Psoas muscle (tissue), 8 donors: ENCODE results near the gene ANAPC5. TPM values are rescaled to one million over a fixed set of nuclear protein-coding genes. Genes with fewer than 3 reads are reported as not detected.
"Not testable (repeated sequence)": the region's sequence is repeated elsewhere in the genome, so short reads cannot be mapped to it uniquely, and the experiment has no call there.

ENCODE experiments used
- ATAC-seq, 4 donors: fragments of 200-7000 bp; cut with Tn5 transposase; one replicate each; pipeline ENCODE4 v1.9.1; 2020; ENCODE audit warnings: moderate library complexity in 3 of 4, mild to moderate bottlenecking in 2 of 4
- DNase-seq, 2 donors: peaks; one replicate each; pipeline ENCODE4 v3.0.0-alpha.2; 2020
- H3K27ac ChIP-seq: fragments of 200-600 bp; one replicate; pipeline ENCODE4 v1.8.0; 2022
- H3K27me3 ChIP-seq, 3 donors: fragments of 200-600 bp in 1 of 3; one replicate each; pipeline versions ENCODE4 v1.6.1 to v1.8.0; 2013 to 2022; ENCODE audit warnings: low read length in 2 of 3, mild to moderate bottlenecking in 2 of 3, moderate library complexity in 1 of 3; ENCODE audit not compliant: insufficient read depth in 3 of 3
- H3K36me3 ChIP-seq, 2 donors: fragments of 200-600 bp in 1 of 2; one replicate each; pipeline versions ENCODE4 v1.6.1 to v1.8.0; 2013 to 2022; ENCODE audit warnings: low read depth in 1 of 2, mild to moderate bottlenecking in 1 of 2, moderate library complexity in 1 of 2; ENCODE audit not compliant: insufficient read depth in 1 of 2
- H3K4me1 ChIP-seq: fragments of 200-600 bp; one replicate; pipeline ENCODE4 v1.8.0; 2022
- H3K4me3 ChIP-seq: fragments of 200-600 bp; one replicate; pipeline ENCODE4 v1.8.0; 2022; ENCODE audit warnings: mild to moderate bottlenecking
- H3K9me3 ChIP-seq: fragments of 200-600 bp; one replicate; pipeline ENCODE4 v1.8.0; 2022
- CTCF ChIP-seq: fragments of 200-600 bp; IDR thresholded peaks from one replicate; pipeline ENCODE4 v1.8.0; 2022; ENCODE audit warnings: antibody characterized with exemption
- WGBS, 3 donors: extraction: QIAGEN DNeasy Blood & Tissue Kit; methylation state at CpG; one replicate each; pipeline versions ENCODE4 v1.1.6 to v1.1.7; 2013; 5-methylcytosine and 5-hydroxymethylcytosine counted together
- intact Hi-C, 2 donors: fragments of 100-400 bp; cut with DNase I; formaldehyde crosslinking; loops; one replicate each; pipeline versions ENCODE4 v1.11.0 to v1.14.2; 2022
- polyA plus RNA-seq, 3 donors: library from polyadenylated mRNA; stranded (reverse); fragments of 200-250 nt; gene quantifications; one replicate each; pipeline ENCODE4 v1.2.3, GENCODE V29; 2013
- total RNA-seq, 4 donors: library from RNA; stranded (reverse); fragmentation: NEBNext Ultra II Directional in 2 of 4; extraction: Animal tissue kit (Norgen Biotek cat#: 25700) in 2 of 4; gene quantifications; one replicate each; pipeline versions ENCODE4 v1.2.1 to v1.2.4, GENCODE V29; 2021 to 2023
- donor health status: healthy with polysubstance abuse.
- donor health status: DM: no; HTN: no; CAD: no; lungs with moderate emphysema.
- donor health status: Bipolar disorder and iron deficiency.
- donor health status: healthy.
- donor health status: DM: yes; HTN: yes; CAD: no.
- donor health status: DM: no; HTN: no; CAD: no.
- donor health status: DM: no; HTN: no; CAD: no.
- donor health status: DM: yes; HTN: yes; CAD: no.

ANAPC5 gene
- total and polyA plus RNA-seq, 7 donors: 47.1 to 120 (median 70.8) TPM

DNA sequence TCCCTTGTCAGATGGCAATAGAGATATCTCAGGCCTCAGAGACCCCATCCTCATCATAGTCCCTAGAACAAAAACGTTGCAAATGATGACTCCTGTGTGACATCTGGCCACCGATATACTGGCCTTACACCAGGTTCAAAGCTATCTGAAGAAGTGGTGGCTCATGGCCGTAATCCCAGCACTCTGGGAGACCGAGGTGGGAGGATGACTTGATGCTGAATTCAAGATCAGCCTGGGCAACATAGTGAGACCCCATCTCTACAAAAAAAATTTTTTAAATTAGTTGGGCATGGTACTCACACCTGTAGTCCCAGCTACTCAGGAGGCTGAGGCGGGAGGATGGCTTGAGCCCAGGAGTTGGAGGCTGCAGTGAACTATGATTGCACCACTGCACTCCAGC lies 68.8 kb downstream of the ANAPC5 start:
- H3K9me3 ChIP-seq: no peaks in the 10 kb centered on the region
- no peak for ATAC-seq
- no peak for DNase-seq
- no peak overlapping the region for H3K27ac ChIP-seq
- no peaks in the 10 kb centered on the region for H3K36me3 ChIP-seq
- no peak for TF ChIP-seq CTCF
- no peaks in the 10 kb centered on the region for H3K4me1 ChIP-seq
- no peak overlapping the region for H3K4me3 ChIP-seq
- intact Hi-C loops: no loop called here
- 91 to 94% (median 92%) methylated on average over 5 of the region's 5 CpGs for WGBS, 3 donors
- H3K27me3 ChIP-seq: no peaks in the 10 kb centered on the region

- H3K4me3 ChIP-seq, H3K27me3 ChIP-seq, DNase-seq, H3K27ac ChIP-seq, intact Hi-C loops, ATAC-seq, H3K36me3 ChIP-seq, H3K4me1 ChIP-seq, H3K9me3 ChIP-seq: not testable (repeated sequence)
- WGBS, 3 donors: 94 to 96% (median 94%) methylated on average over 11 of the region's 11 CpGs
Observed at GRCh38 chr12:121282910-121283309, 69.3 kb downstream of the ANAPC5 start.

DNA sequence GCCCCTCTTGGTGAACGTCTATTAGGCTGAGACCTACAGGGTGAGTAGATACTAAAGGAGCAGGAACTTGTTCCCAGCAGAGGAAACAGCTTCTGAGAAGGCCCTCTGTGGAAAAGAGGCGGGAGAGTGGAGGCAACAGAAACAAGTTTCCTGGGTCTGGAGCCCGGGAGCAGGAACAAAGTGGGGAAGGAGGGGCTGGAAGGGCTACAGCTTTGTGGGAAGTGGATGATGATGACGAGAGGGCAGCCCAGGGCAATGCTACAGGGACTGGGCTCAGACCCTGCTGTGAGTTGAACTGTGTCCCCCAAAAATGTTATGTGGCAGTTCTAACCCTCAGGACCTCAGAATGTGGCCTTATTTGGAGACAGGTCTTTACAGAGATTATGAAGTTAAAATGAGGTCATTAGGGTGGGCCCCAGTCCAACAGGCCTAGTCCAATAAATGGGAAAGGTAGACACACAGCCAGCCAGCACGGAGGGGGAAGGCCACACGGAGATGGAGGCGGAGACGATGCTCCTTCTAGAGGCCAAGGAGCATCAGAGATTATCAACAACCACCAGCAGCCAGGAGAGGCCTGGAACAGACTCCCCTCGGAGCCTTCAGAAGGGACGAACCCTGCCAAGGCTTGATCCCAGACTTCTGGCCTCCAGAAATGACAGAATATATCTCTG lies 70.0 kb downstream of the ANAPC5 start:
- intact Hi-C loops: no loop called here
- no peak overlapping the region for H3K27ac ChIP-seq
- no peaks in the 10 kb centered on the region for H3K27me3 ChIP-seq
- no peak overlapping the region for H3K4me3 ChIP-seq
- no peaks in the 10 kb centered on the region for H3K9me3 ChIP-seq
- ATAC-seq: no peak
- no peak for DNase-seq
- no peaks in the 10 kb centered on the region for H3K36me3 ChIP-seq
- no peak for TF ChIP-seq CTCF
- 69 to 77% (median 75%) methylated on average over 10 of the region's 10 CpGs for WGBS, 3 donors
- no peaks in the 10 kb centered on the region for H3K4me1 ChIP-seq

- ATAC-seq, H3K27ac ChIP-seq, H3K36me3 ChIP-seq, intact Hi-C loops, H3K9me3 ChIP-seq, DNase-seq, H3K4me1 ChIP-seq, H3K4me3 ChIP-seq, H3K27me3 ChIP-seq: not testable (repeated sequence)
- 82 to 87% (median 84%) methylated on average over 14 of the region's 14 CpGs for WGBS, 3 donors
Observed at GRCh38 chr12:121281116-121281515, 71.1 kb downstream of the ANAPC5 start.

GRCh38 chr12:121280531-121280930 lies 71.7 kb downstream of the ANAPC5 start:
- H3K27ac ChIP-seq, H3K27me3 ChIP-seq, H3K4me3 ChIP-seq, intact Hi-C loops, ATAC-seq, H3K4me1 ChIP-seq, H3K9me3 ChIP-seq, H3K36me3 ChIP-seq: not testable (repeated sequence)
- peak in 1 of 2 donors; percentile 1 for DNase-seq
- 89 to 93% (median 92%) methylated on average over 10 to 11 of the region's 11 CpGs for WGBS, 3 donors

DNA sequence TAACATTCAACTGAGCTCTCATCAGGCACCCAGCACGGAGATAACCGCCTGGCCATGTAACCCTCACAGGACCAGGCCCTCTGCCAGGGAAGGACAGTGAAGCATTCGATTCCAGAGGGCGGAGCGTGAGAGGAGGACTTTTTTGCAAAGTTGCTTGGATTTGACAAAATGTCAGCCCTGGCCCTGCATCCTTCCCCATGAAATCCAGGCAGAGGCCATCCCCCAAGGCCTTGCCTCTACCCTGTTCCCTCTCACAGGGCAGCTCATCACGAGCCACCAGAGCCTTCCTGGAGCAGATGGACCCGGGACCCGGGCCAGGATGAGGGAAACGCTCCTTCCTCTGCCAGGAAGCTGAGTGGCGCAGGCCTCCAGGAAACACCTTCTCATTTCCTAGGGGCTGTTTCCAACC lies 72.7 kb downstream of the ANAPC5 start:
- H3K27me3 ChIP-seq: no peaks in the 10 kb centered on the region
- H3K4me1 ChIP-seq: no peaks in the 10 kb centered on the region
- ATAC-seq: peak; percentile 25 to 56 (median 50)
- intact Hi-C loops: no loop called here
- no peaks in the 10 kb centered on the region for H3K9me3 ChIP-seq
- peak; percentile 69 to 71 for DNase-seq
- H3K36me3 ChIP-seq: peaks cover 0 to 5% of the 10 kb centered on the region in 2 donors
- H3K4me3 ChIP-seq: peak overlapping the region; percentile 15
- no peak overlapping the region for H3K27ac ChIP-seq
- no peak for TF ChIP-seq CTCF
- 31 to 51% (median 41%) methylated on average over 10 of the region's 10 CpGs for WGBS, 3 donors
